Adrenal gland (tissue), 12 donors: ENCODE results near the gene RTN4. TPM values are rescaled to one million over a fixed set of nuclear protein-coding genes. Genes with fewer than 3 reads are reported as not detected.

ENCODE experiments used
- DNase-seq, 7 donors: peaks; one replicate each; pipeline ENCODE4 v3.0.0-alpha.2; 2019 to 2020
- H3K27ac ChIP-seq, 5 donors: fragments of 200-600 bp; sonication (generic) in 4 of 5; 1 replicate in 3 of 5; 2 replicates in 2 of 5; pipeline versions ENCODE4 v1.5.1 to v1.8.0; 2016 to 2020; ENCODE audit warnings: mild to moderate bottlenecking in 1 of 5
- H3K27me3 ChIP-seq: fragments of 200-600 bp; 2 replicates; pipeline ENCODE4 v1.8.0; 2021
- H3K36me3 ChIP-seq, 2 donors: fragments of 200-600 bp; replicated peaks in 1 of 2; 1 replicate in 1 of 2; 2 replicates in 1 of 2; pipeline versions ENCODE4 v1.5.1 to v1.8.0; 2018 to 2022
- H3K4me1 ChIP-seq, 2 donors: fragments of 200-600 bp; replicated peaks in 1 of 2; 1 replicate in 1 of 2; 2 replicates in 1 of 2; pipeline versions ENCODE4 v1.5.1 to v1.8.0; 2018 to 2021
- H3K4me3 ChIP-seq, 4 donors: fragments of 200-600 bp; sonication (generic) in 3 of 4; one replicate each; pipeline ENCODE4 v1.5.1; 2016 to 2018
- H3K9me3 ChIP-seq, 3 donors: fragments of 200-600 bp; sonication (generic) in 1 of 3; replicated peaks in 1 of 3; 1 replicate in 2 of 3; 2 replicates in 1 of 3; pipeline versions ENCODE4 v1.5.1 to v1.8.0; 2016 to 2021
- CTCF ChIP-seq, 6 experiments: fragments of 450-650 bp in 4 of 6; fragments of 200-600 bp in 2 of 6; sonication (generic) in 1 of 6; IDR thresholded peaks; 1 replicate in 5 of 6; 2 replicates in 1 of 6; pipeline versions ENCODE4 v1.5.1 to v1.8.0; 2016 to 2021; ENCODE audit warnings: antibody characterized with exemption in 6 of 6, mild to moderate bottlenecking in 2 of 6, moderate library complexity in 1 of 6
- POLR2A ChIP-seq, 2 donors: fragments of 450-650 bp; IDR thresholded peaks; one replicate each; pipeline ENCODE4 v1.6.1; 2017; ENCODE audit warnings: antibody characterized with exemption in 2 of 2, mild to moderate bottlenecking in 2 of 2, moderate library complexity in 1 of 2
- WGBS, 4 donors: extraction: QIAGEN DNeasy Blood & Tissue Kit in 2 of 4; methylation state at CpG; one replicate each; pipeline versions ENCODE4 v1.1.5 to v1.1.7; 2013 to 2017; 5-methylcytosine and 5-hydroxymethylcytosine counted together
- intact Hi-C, 2 donors: fragments of 100-400 bp; cut with DNase I; formaldehyde crosslinking; loops; one replicate each; pipeline versions ENCODE4 v1.14.1 to v1.15.0; 2022 to 2023
- polyA plus RNA-seq, 3 donors: library from polyadenylated mRNA; stranded (reverse); fragments of 200-250 nt in 2 of 3; fragments of 350-450 nt in 1 of 3; fragmentation: Illumina TruSeq in 1 of 3; extraction: RNeasy Lipid Tissue Mini Kit (QIAGEN cat#74804) in 1 of 3; gene quantifications; one replicate each; pipeline ENCODE4 v1.2.3, GENCODE V29; 2013 to 2014
- total RNA-seq, 9 donors: library from RNA; depleted of rRNA in 4 of 9; stranded (reverse); fragments of >200 nt in 4 of 9; fragments of 120-200 nt in 1 of 9; fragmentation: NEBNext Ultra II Directional in 1 of 9; extraction: Animal tissue kit (Norgen Biotek cat#: 25700) in 1 of 9; gene quantifications; one replicate each; pipeline versions ENCODE4 v1.1.0 to v1.2.4, GENCODE V29; 2013 to 2023
- donor health status: healthy with polysubstance abuse.
- donor health status: Bipolar disorder and iron deficiency.
- donor health status: DM: yes; HTN: yes; CAD: no.
- donor health status: DM: no; HTN: no; CAD: no.
- donor health status: DM: no; HTN: no; CAD: no.
- donor health status: DM: yes; HTN: yes; CAD: no.

RTN4 gene
- total and polyA plus RNA-seq, 12 donors: 114 to 694 (median 444) TPM

- WGBS, 4 donors: 57 to 69% (median 67%) methylated on average over 2 of the region's 2 CpGs
- H3K36me3 ChIP-seq: no peaks in the 10 kb centered on the region
- no peaks in the 10 kb centered on the region for H3K9me3 ChIP-seq
- intact Hi-C loops: no loop called here
- no peak for TF ChIP-seq POLR2A (IDR thresholded peaks at IDR 0.05)
- H3K27ac ChIP-seq: no peak overlapping the region
- no peaks in the 10 kb centered on the region for H3K27me3 ChIP-seq
- no peak overlapping the region for H3K4me3 ChIP-seq
- peaks cover 11 to 59% of the 10 kb centered on the region in 2 donors for H3K4me1 ChIP-seq
- DNase-seq: no peak
These were observed 25.2 kb downstream of the RTN4 start for GRCh38 chr2:55025082-55025481.

GRCh38 chr2:55022476-55022875 lies 27.8 kb downstream of the RTN4 start:
- no peak for TF ChIP-seq POLR2A (IDR thresholded peaks at IDR 0.05)
- no peak for TF ChIP-seq CTCF (IDR thresholded peaks at IDR 0.05)
- intact Hi-C loops: no loop called here
- Histone ChIP-seq H3K36me3 (no peaks in the 10 kb centered on the region), H3K27ac (peak overlapping the region in 1 of 5 donors; percentile 46), H3K9me3 (no peaks in the 10 kb centered on the region), H3K27me3 (no peaks in the 10 kb centered on the region), H3K4me1 (peaks cover 18 to 53% of the 10 kb centered on the region in 2 donors), H3K4me3 (no peak overlapping the region)
- DNase-seq: no peak
- WGBS, 4 donors: 62 to 67% (median 66%) methylated on average over 3 of the region's 3 CpGs

- Histone ChIP-seq H3K27me3 (no peaks in the 10 kb centered on the region), H3K27ac (peak overlapping the region in 2 of 5 donors; percentile 19 to 44), H3K4me3 (no peak overlapping the region), H3K36me3 (no peaks in the 10 kb centered on the region), H3K9me3 (no peaks in the 10 kb centered on the region), H3K4me1 (peaks cover 19 to 40% of the 10 kb centered on the region in 2 donors)
- DNase-seq: no peak
- intact Hi-C loops: loop anchor here in 1 of 2 donors (10.0 kb wide), 1 partner anchor 145 kb away; no protein-coding TSS in a partner anchor
- WGBS, 4 donors: 61 to 78% (median 70%) methylated on average over 5 of the region's 5 CpGs
- TF ChIP-seq CTCF (IDR thresholded peaks at IDR 0.05) (no peak), POLR2A (IDR thresholded peaks at IDR 0.05) (no peak)
These were observed 30.6 kb downstream of the RTN4 start for GRCh38 chr2:55019526-55020258.

DNA sequence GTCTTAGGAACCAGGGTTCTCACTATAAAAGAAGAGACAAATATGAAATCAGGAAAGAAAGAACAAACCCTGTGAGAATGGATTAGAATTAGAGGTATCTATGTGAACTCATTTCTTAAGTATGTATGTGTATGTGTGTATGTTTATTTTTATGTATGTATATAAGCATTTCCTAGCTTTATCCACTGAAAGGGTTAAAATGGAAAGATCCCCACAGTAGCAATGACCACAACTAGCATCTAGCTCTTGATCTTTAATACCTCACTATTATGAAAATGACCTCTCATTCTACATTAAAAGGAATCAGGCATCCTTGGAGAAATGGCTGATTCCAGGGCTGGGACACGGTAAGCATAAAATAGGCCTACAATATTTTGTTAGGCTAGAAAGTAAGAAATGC lies 31.6 kb downstream of the RTN4 start:
- no peaks in the 10 kb centered on the region for H3K27me3 ChIP-seq
- 84 to 91% (median 89%) methylated on average over 1 of the region's 1 CpG for WGBS, 4 donors
- H3K9me3 ChIP-seq: no peaks in the 10 kb centered on the region
- no peak for TF ChIP-seq CTCF (IDR thresholded peaks at IDR 0.05)
- no peak for TF ChIP-seq POLR2A (IDR thresholded peaks at IDR 0.05)
- H3K4me3 ChIP-seq: no peak overlapping the region
- H3K36me3 ChIP-seq: no peaks in the 10 kb centered on the region
- no peak for DNase-seq
- H3K4me1 ChIP-seq: peaks cover 25 to 47% of the 10 kb centered on the region in 2 donors
- intact Hi-C loops: loop anchor here in 1 of 2 donors (10.0 kb wide), 1 partner anchor 146 kb away; no protein-coding TSS in a partner anchor
- H3K27ac ChIP-seq: peak overlapping the region in 1 of 5 donors; percentile 44
